Stimulated activated CD8-positive, alpha-beta memory T cell treated with anti-CD3 and anti-CD28 coated beads, Interleukin-12 subunit alpha, Interleukin-12 subunit beta, amount 100 ng/mL, for 24 hours (primary cell): Measurements from ENCODE around the gene NCOR2.

Experiments
- DNase-seq: peaks from one replicate; pipeline ENCODE4 v3.0.0-alpha.2; 2020; ENCODE audit errors: extremely low read depth

The NCOR2 gene

GRCh38 chr12:124577374-124577773 is 10.0 kb upstream of the NCOR2 start:
- no peak for DNase-seq

DNA sequence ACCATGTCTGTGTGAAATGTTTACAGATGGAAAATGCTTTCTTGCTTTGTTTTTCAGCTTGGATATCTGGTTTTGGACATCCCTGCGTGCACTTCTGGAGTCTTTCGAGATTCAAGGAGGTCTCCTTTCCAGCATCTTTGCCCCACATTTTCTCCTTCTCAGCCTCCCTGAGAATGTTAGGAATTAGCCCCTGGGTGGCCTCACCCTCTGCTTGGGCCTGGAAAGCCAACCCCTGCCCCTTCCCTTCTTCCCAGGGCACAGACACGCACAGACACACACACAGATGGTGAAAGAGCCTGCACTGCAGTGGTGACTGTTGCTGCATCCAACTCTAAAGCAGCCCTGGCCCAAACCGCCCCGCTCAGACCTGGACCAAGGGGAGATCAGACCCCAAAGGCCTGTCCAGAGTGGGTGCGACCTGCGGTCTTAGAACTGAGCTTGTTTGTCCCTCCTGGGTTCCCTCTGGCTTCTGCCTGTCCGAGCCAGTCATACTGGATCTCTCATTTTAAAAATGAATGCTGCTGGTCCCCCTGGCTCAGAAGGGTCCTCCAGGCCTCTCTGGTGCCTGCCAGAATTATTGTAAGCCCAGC is 8.7 kb upstream of the NCOR2 start:
- no peak for DNase-seq

GRCh38 chr12:124573839-124574786 is 6.7 kb upstream of the NCOR2 start:
- no peak for DNase-seq

- no peak for DNase-seq
Observed at GRCh38 chr12:124571556-124571955, 4.1 kb upstream of the NCOR2 start.

DNA sequence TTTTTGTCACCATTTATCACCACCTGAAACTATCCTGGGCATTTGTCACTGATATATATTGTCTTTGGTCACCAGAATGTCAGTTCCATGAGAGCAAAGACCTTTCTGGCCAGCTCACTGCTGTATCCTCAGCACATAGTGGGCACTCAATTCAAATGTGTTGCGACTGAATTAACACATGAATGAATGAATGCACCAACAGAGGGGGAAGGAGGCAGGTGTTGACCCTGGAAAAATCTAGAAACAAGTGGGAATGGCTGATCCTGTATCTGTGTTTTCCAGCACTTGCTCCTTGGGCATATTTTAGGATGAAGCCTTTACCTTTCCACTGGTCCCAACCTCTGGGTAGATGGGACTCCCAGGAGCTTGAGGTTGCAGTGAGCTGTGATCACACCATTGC is 3.4 kb upstream of the NCOR2 start:
- no peak for DNase-seq

DNA sequence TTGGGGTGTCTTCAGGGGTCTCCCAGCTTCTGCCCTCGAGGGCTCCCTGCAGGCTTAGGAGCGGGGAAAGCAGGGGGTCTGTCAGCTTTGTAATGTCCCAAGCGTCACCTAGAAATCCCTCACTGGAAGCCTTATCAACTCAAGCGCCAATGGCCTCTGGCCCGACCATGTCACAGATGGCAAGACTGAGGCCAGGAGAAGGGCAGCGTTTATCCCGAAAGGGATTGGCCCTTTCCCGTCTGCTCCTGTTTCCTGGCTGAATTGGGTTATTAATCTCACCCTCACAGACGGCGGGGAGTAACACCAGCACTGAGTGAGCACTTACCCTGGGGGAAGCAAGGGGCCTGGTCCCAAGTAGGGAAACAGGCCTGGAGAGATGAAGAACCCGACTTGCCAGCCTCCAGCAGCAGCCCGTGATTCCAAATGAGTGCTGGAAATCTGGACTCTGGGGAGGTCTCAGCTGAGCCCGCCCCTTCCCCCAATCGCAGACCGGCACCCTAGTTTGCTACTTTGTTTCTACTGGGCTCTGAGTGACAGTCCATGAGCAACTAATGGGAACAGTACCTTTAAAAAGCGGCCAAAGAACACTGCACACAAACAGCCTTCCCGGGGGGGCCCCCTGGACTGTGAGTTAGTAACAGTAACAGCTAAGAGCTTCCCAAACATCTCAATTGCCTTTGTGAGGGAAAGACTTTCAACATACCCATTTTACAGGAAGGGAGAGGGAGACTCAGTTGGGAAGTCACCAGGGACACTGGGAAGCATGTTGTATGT is 2.1 kb upstream of the NCOR2 start:
- no peak for DNase-seq

- DNase-seq: no peak
Observed at GRCh38 chr12:124568431-124569374, 1.3 kb upstream of the NCOR2 start.

GRCh38 chr12:124567673-124568373 is 411 bp upstream of the NCOR2 start:
- DNase-seq: peak; percentile 63

GRCh38 chr12:124566161-124566996 is 1.0 kb downstream of the NCOR2 start:
- no peak for DNase-seq

- DNase-seq: no peak
Observed at GRCh38 chr12:124565656-124566160, 1.7 kb downstream of the NCOR2 start.

GRCh38 chr12:124564971-124565491 is 2.4 kb downstream of the NCOR2 start:
- no peak for DNase-seq

DNA sequence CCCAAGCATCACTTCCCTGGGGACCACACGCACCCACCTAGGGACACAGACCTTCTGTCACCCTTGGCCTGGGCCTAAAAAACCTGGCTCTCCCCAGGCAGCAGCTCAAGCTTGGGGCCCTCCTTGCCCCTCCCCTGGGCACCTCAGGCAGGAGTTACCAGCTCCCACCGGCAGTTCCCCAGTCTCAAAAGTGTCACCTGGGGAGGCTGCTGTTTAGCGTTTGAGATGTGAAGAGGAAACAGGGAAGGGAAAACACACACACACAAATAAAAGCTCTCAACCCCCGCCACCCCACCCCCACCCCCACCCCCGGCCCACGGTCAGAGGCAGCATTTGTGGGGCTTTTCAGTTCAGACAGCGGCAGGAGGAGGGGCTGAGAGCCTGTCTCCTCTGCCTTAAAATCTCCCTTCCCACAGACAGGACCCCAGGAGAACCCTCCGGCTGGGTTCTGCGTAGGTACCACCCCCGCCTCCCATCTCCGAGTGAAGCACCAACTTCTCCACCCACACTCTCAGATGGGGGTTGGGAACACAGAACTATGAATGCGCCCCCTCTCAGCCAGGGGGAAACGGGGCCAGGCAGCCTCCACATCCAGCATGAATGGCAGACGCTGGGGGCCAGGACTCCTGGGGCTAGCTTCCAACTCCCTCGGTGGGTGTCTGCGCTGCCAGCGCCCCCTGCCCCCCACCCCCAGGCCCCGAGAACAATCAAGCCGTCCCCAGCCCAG is 3.0 kb downstream of the NCOR2 start:
- DNase-seq: no peak

DNA sequence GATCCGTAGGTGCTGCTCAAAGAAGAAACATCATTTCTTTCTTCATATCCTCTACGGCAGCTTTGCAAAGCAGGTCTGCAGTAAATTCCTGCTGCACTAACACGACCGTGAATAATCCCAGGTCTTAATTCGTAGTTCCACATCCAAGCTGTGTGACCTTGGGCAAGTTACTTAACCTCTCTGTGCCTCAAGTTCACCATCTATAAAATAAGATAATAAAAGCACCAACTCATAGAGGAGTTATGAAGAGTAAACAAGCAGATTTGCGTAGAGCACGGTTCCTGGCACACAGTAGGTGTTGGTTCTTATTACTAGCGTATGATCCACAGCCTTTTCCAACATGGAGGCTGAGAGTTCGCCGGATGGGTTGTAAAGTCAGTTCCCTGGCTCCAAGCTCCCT is 3.6 kb downstream of the NCOR2 start:
- DNase-seq: no peak

- DNase-seq: no peak
Observed at GRCh38 chr12:124563401-124563800, 4.0 kb downstream of the NCOR2 start.

DNA sequence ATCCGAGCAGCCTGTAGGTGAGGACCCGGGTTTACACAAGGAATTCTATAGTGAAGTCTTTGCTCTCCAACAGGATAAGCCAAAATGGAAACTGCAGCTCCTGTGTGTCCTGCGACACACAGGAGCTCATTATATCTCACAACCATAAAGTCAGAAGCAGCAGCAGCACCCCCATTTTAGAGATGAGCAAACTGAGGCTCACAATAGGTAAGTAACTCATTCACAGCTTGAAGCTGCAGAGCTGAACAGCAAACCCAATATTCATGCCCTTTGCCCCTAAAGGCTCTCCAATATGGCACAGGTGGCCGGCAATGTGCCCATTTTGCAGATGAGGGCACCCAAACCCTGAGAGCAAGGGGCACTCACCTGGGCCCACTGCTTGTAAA is 4.6 kb downstream of the NCOR2 start:
- no peak for DNase-seq

- no peak for DNase-seq
Observed at GRCh38 chr12:124562018-124562795, 5.2 kb downstream of the NCOR2 start.

DNA sequence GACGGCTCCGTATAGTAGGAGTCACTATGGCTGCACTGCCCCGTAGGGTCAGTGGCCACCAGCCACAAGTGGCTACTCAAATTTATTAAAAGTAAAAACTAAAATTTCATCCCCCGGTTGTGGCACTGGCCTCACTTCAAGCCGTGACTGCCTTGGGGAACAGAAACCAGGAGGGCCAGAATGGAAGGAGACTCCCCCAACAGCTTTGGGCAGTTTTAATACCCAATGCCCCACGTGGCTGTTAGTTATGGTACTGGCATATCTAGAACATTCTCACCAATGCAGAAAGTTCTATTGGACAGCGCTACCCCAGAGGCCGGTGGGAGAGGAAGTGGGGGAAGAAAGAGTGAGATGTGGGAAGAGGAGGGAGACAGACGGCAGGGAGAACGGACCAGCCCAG is 6.2 kb downstream of the NCOR2 start:
- DNase-seq: no peak
